ENCODE measurements around the gene USP54.
"Not testable (repeated sequence)": the region's sequence is repeated elsewhere in the genome, so short reads cannot be mapped to it uniquely, and the experiment has no call there.

Gene USP54

DNA sequence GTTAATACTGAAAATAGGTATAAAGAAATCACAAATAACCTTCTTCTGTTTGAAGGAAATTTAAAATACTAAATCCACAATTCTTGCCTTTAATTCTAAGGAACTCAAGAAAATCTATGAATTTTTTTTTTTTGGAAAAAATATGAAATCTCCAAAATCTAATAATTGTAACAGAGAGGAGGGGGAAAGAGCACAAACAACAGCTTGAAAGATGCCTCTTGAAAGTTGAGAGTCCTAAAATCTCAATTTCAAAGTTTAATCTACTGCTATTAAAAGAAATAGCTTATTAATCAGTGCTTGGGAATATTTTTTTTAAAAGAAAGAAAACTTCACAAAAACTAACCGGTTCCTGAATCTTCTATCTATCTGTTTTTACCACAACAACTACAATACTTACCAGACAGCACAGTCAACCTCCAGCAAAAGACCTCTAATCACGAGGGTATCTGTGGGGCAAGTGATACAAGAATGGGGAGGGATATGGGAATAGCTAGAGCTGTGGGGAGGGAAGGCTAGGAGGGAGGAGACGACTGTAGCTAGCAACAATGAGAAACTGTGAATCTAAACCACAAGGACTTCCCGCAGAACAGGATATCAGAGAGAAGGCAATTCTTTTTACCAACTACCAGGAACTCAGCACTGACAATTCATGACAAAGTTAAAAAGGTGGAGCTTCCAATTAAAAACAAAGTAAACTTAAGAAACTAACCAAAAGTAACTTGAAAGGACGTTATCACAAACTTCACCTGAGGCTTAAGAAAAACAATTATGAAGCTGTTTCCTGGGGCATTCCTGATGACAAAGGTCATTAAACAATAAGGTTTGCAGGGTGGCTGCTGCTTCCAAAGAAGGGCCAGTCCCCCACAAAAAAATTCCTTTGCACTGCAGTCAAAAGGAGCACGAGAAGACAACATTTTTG, at the start of gene USP54:
Gene USP54 (minus strand): TSS at position 462 of the 919 bp plus-strand sequence. CDS start 15,684 bp downstream, outside the sequence.
- DNase-seq (ENCODE audit: low read depth in 2 of 2), result no peak

- no peak for DNase-seq (ENCODE audit: low read depth in 2 of 2)
These were observed 48.1 kb upstream of the USP54 start for GRCh38 chr10:73639286-73639685.

DNA sequence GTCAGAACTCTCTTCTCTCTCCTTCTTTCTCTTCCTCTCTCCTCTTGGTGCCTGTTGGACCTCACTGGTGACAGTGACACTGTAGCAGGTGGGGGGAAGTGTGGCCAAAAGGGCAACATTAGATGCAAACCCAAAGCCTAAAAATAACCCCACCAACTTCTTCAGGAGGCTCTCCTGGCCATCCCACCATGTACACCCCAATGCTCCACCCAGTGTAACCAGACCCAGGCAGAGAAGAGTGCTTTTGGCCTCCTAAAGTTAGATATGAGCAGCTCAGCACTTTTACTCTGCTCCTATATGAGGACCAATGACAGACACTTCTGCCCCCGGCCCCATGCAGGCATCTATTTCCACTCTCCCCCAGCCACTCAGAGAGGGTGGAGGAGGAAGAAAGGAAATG, 44.6 kb upstream of the USP54 start:
- DNase-seq (ENCODE audit: low read depth in 2 of 2), result no peak

GRCh38 chr10:73634421-73634820, 43.3 kb upstream of the USP54 start:
- DNase-seq (ENCODE audit: low read depth in 2 of 2), result no peak

DNA sequence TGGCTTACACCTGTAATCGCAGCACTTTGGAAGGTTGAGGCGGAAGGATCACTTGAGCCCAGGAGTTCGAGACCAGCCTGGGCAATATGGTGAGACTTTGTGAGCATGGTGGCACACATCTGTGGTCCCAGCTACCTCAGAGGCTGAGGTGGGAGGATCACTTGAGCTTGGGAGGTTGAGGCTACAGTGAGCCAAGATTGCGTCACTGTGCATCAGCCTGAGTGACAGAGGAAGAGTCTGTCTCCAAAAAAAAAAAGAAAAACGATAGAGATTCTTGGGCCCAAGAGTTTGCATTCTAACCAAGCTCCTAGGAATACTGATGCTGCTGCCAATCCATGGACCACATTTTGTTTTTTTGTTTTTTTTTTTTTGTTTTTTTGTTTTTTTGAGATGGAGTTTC, 38.0 kb upstream of the USP54 start:
- DNase-seq (ENCODE audit: low read depth in 2 of 2), result no peak

- no peak for DNase-seq (ENCODE audit: low read depth in 2 of 2)
These were observed 37.3 kb upstream of the USP54 start for GRCh38 chr10:73628405-73628804.

DNA sequence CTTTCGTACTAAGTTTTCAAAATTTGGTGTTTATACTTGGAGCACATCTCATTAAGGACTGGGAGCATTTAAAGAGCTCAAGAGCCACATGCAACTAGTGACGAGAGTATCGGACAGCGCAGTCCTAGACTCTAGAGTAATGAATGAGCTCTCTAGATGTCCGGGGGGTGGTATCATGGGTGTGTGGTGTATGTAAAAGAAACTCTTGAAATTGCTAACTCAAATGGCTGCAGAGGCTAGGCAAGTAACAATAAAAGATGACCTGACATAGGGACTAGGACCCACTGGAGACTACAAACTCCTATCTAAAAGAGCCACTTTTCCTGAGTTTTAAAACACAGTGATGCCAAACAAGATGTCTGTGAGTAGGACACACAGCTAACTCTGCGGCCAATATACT, 36.2 kb upstream of the USP54 start:
- no peak for DNase-seq (ENCODE audit: low read depth in 2 of 2)

DNA sequence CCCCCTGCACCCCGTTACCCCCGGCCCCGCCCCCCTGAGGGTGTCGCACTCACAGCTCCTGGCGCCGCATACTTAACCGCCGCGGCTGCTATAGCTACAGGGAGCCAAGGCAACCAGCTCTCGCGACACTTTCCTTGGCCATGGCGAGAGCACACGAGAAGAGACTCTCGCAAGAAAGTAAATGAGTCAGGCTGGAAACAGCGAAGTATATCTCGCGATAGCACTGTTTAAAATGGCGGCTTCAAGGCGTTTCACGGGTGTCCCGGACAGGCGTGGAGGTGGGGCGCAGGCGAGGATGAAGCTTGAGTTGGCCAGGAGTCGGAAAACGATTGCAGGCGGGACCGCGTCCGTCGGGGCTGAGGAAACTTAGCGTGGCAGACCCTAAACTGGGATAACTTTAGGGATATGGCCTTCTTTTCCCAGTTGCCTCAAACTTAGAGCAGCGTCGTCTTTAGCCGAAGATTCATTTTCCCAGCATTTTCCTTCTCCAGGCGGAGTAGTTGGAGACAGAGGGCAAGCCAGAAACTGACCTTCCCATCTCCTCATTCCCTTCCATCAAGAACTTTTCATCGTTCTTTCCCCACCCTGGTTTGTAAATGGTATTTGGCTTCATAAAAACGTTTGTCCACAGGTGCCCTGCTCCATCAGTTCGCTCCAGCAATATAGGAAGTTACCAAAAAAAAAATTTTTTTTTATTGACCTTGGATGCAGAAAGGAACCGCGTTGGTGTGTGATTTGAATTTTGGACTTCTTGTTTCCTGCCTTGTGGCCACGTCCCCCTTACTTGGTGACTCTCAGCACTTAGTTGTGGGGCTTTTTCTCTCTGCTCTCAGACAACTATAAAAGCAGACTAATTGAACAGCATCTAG, 35.0 kb upstream of the USP54 start:
- peak; percentile 94 to 96 for DNase-seq (ENCODE audit: low read depth in 2 of 2)

GRCh38 chr10:73625004-73625883, 34.1 kb upstream of the USP54 start:
- no peak for DNase-seq (ENCODE audit: low read depth in 2 of 2)

DNA sequence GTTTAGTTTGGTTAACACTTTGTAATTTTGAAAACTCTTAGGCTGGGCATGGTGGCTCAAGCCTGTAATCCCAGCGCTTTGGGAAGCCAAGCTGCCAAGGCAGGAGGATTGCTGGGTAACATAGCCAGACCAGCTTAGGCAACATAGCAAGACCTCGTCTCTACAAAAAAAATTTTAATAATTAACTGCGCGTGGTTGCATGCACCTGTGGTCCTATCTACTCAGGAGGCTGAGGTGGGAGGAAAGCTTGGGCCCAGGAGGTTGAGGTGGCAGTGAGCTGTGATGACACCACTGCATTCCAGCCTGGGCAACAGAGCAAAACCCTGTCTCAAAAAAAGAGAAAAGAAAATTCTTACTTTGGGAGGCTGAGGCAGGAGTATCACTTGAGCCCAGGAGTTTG, 31.9 kb upstream of the USP54 start:
- no peak for DNase-seq (ENCODE audit: low read depth in 2 of 2)

GRCh38 chr10:73620974-73621373, 29.8 kb upstream of the USP54 start:
- DNase-seq (ENCODE audit: low read depth in 2 of 2), result not testable (repeated sequence)

GRCh38 chr10:73617143-73617542, 26.0 kb upstream of the USP54 start:
- DNase-seq (ENCODE audit: low read depth in 2 of 2), result not testable (repeated sequence)

DNA sequence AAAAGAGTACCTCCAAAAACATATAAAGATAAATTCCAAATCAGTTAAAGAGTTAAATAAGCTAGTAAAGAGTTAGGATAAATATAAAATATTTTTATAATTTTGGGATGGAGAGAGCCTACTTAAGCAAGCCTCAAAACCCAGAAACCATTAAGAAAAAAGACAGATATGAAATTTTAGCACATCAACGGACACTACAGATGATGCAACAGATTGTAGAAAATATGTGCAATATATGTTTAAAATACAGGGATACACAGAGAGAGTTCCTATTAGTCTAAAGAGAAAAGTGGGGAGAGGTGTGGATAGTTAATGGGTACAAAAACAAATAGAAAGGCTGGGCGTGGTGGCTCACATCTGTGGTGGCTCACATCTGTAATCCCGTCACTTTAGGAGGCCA, 23.6 kb upstream of the USP54 start:
- no peak for DNase-seq (ENCODE audit: low read depth in 2 of 2)

GRCh38 chr10:73609116-73609515, 18.0 kb upstream of the USP54 start:
- no peak for DNase-seq (ENCODE audit: low read depth in 2 of 2)

DNA sequence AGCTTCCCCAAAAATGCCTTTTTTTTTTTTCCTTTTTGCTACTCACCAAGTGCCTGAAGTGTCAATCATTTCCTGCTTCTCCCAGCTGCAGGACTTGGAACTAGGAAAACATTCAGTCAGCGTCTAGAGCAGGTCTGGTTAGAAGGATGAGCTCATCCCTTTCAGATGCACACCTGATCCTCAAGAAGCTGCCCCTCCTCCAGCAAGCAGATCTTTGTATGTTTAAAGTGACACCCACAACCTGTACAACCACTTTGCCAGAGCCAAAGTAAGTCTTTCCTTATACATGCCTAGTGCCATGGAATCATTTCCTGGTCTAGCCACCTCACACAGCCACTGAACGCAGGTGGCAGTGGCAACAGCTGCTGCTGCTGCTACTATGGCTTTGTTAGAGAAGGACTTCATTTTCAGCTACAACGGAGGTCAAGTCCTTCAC, 10.4 kb upstream of the USP54 start:
- no peak for DNase-seq (ENCODE audit: low read depth in 2 of 2)

DNA sequence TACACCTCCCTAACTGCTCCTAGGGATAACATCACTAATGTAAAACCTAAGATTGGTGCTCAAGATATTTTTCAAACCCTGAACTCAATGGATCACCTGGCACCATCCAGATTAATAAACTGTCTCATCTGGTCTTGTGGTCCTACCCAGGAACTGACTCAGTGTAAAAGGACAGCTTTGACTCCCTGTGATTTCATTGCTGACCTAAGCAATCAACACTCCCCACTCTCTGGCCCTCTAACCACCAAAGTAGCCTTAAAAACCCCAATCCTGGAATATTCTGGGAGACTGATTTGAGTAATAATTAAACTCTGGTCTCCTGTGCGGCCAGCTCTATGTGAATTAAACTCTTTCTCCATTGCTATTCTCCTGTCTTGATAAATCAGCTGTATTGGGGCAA, 6.2 kb upstream of the USP54 start:
- no peak for DNase-seq (ENCODE audit: low read depth in 2 of 2)

GRCh38 chr10:73593812-73594211, 2.7 kb upstream of the USP54 start:
- DNase-seq (ENCODE audit: low read depth in 2 of 2), result no peak

GRCh38 chr10:73593110-73593509, 2.0 kb upstream of the USP54 start:
- no peak for DNase-seq (ENCODE audit: low read depth in 2 of 2)

DNA sequence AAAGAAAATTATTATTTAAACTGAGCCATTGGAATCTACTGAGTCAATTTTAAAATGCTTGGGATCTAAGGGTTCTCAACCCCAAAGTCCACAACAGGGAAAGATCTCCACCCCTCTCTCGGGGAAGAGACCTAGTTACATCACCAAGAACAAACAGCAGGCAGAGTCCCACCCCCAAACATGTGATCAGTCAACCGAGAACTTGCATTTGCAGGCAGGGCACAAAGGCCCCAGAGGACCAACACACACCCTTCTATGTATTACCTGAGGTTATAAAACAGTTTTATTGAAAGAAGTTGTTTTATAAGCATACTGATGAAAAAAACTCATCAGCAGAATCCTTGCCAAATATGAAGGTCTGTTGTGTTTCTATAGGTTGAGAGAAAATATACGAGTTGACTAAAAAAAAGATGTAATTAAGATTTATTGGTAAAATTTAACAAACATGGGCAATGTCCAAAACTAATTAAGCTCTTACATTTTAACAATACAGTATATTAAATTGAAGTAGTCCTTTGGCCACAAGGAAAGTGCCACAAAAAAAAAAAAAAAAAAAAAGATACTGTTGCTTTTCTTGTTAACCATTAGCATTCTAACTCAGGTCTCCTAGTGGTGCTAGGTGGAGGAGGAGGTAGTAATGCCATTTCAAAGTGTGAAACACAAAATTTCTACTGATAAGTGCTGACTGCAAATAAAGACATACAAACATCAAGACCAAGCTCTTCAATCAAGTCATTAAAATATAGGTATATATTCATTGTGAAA, 975 bp upstream of the USP54 start:
- no peak for DNase-seq (ENCODE audit: low read depth in 2 of 2)

- no peak for DNase-seq (ENCODE audit: low read depth in 2 of 2)
These were observed 1.5 kb downstream of the USP54 start for GRCh38 chr10:73589563-73590126.

GRCh38 chr10:73588656-73589055, 2.5 kb downstream of the USP54 start:
- DNase-seq (ENCODE audit: low read depth in 2 of 2), result no peak

Measured in fibroblast of skin of left biceps (primary cell).